ENCODE data around the gene CHORDC1. TPM values are rescaled to one million over a fixed set of nuclear protein-coding genes. Genes with fewer than 3 reads are reported as not detected.
"Not testable (repeated sequence)": the region's sequence is repeated elsewhere in the genome, so short reads cannot be mapped to it uniquely, and the experiment has no call there.

Gene CHORDC1
- total RNA-seq, 4 donors from 2014 or later = 26.9 to 70.7 (median 29.8) TPM

GRCh38 chr11:90216611-90217010, 6.2 kb downstream of the CHORDC1 start:
- TF ChIP-seq POLR2A (IDR thresholded peaks at IDR 0.05) (no peak), POLR2AphosphoS5 (IDR thresholded peaks at IDR 0.05) (no peak), CTCF (IDR thresholded peaks at IDR 0.05) (no peak), EP300 (IDR thresholded peaks at IDR 0.05) (no peak)
- Histone ChIP-seq H3K36me3 (peaks cover 10% of the 10 kb centered on the region), H3K9me3 (no peaks in the 10 kb centered on the region), H3K27me3 (no peaks in the 10 kb centered on the region), H3K4me1 (peaks cover 14% of the 10 kb centered on the region), H3K27ac (no peak overlapping the region), H3K4me3 (no peak overlapping the region)
- no peak for DNase-seq (ENCODE audit: low spot score in 2 of 2)
- WGBS = 70% methylated on average over 5 of the region's 5 CpGs

GRCh38 chr11:90213322-90213721, 9.5 kb downstream of the CHORDC1 start:
- no peaks in the 10 kb centered on the region for H3K4me1 ChIP-seq
- peaks cover 31% of the 10 kb centered on the region for H3K36me3 ChIP-seq
- H3K9me3 ChIP-seq = no peaks in the 10 kb centered on the region
- no peak overlapping the region for H3K4me3 ChIP-seq
- no peak for TF ChIP-seq POLR2AphosphoS5 (IDR thresholded peaks at IDR 0.05)
- no peak for DNase-seq (ENCODE audit: low spot score in 2 of 2)
- no peak overlapping the region for H3K27ac ChIP-seq
- H3K27me3 ChIP-seq = no peaks in the 10 kb centered on the region
- 90% methylated on average over 3 of the region's 3 CpGs for WGBS

GRCh38 chr11:90208857-90209256, 14.0 kb downstream of the CHORDC1 start:
- no peak overlapping the region for H3K4me3 ChIP-seq
- 82% methylated on average over 2 of the region's 2 CpGs for WGBS
- H3K4me1 ChIP-seq = no peaks in the 10 kb centered on the region
- DNase-seq (ENCODE audit: low spot score in 2 of 2) = no peak
- peaks cover 45% of the 10 kb centered on the region for H3K36me3 ChIP-seq
- no peaks in the 10 kb centered on the region for H3K9me3 ChIP-seq
- H3K27ac ChIP-seq = no peak overlapping the region
- TF ChIP-seq POLR2A (IDR thresholded peaks at IDR 0.05) (no peak), POLR2AphosphoS5 (IDR thresholded peaks at IDR 0.05) (no peak), EP300 (IDR thresholded peaks at IDR 0.05) (no peak), CTCF (IDR thresholded peaks at IDR 0.05) (no peak)
- no peaks in the 10 kb centered on the region for H3K27me3 ChIP-seq

- H3K4me3 ChIP-seq; H3K4me1 ChIP-seq; H3K9me3 ChIP-seq; H3K27ac ChIP-seq; H3K27me3 ChIP-seq; DNase-seq (ENCODE audit: low spot score in 2 of 2): not testable (repeated sequence)
- H3K36me3 ChIP-seq = peaks cover 45% of the 10 kb centered on the region
- WGBS = 95% methylated on average over 10 of the region's 10 CpGs
Measured at GRCh38 chr11:90207992-90208391, 14.9 kb downstream of the CHORDC1 start.

- peaks cover 44% of the 10 kb centered on the region for H3K36me3 ChIP-seq
- H3K27me3 ChIP-seq = no peaks in the 10 kb centered on the region
- TF ChIP-seq CTCF (IDR thresholded peaks at IDR 0.05) (peak; percentile 46 to 78), POLR2A (IDR thresholded peaks at IDR 0.05) (no peak)
- 13% methylated on average over 3 of the region's 3 CpGs for WGBS
- no peaks in the 10 kb centered on the region for H3K4me1 ChIP-seq
- no peak overlapping the region for H3K4me3 ChIP-seq
- no peak overlapping the region for H3K27ac ChIP-seq
- no peaks in the 10 kb centered on the region for H3K9me3 ChIP-seq
- DNase-seq (ENCODE audit: low spot score in 2 of 2) = no peak
Measured at GRCh38 chr11:90204832-90205646, 17.8 kb downstream of the CHORDC1 start.

- no peaks in the 10 kb centered on the region for H3K4me1 ChIP-seq
- TF ChIP-seq EP300 (IDR thresholded peaks at IDR 0.05) (no peak), POLR2A (IDR thresholded peaks at IDR 0.05) (no peak), CTCF (IDR thresholded peaks at IDR 0.05) (no peak), POLR2AphosphoS5 (IDR thresholded peaks at IDR 0.05) (no peak)
- peaks cover 38% of the 10 kb centered on the region for H3K36me3 ChIP-seq
- no peak overlapping the region for H3K4me3 ChIP-seq
- 96% methylated on average over 13 of the region's 13 CpGs for WGBS
- H3K9me3 ChIP-seq = no peaks in the 10 kb centered on the region
- no peak overlapping the region for H3K27ac ChIP-seq
- DNase-seq (ENCODE audit: low spot score in 2 of 2) = no peak
- H3K27me3 ChIP-seq = no peaks in the 10 kb centered on the region
Measured at GRCh38 chr11:90204407-90204806, 18.4 kb downstream of the CHORDC1 start.
